NCI-H1436 treated with DMSO at 0.1 percent for 48 hours (cell line): ENCODE results near the gene ZBTB7A.

ENCODE experiments used
- DNase-seq: peaks from one replicate; lab custom pipeline; 2025; lab: John Stamatoyannopoulos, UW

ZBTB7A gene

DNA sequence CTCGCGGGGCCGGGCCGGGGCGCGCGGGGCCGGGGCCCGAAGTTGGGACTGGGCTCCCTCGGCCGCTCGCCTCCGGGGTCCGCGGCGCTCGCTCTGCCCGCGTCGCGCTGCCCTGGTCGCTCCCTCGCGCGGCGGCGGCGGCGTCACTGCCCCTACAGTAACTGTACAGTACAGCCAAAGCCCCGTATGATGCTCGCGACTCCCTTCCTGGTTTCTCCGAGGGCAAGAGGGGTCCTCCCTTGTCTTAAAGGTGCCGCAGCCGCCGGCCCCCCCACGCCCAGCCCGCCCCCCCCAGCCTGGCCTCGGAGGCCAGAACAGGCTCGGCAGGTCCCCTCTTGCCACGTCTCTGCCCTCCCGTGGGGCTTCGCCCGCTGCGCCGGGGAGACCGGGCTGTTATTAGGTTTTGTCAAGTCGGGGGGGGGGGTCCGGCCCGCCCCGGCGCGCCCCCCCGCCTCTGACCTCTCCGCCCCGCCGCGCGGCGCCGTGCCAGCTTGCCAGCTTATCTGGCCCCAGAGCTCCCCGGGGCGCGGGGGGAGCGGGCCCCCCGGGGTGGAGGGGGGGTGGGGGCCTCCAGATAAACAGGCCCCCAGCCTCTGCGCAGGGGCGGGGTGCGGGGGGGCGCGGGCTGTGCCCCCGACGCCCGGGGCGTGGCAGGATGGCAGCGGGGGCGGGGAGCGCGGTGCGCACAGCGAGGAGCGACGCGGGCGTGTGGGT is at the start of gene ZBTB7A:
Gene ZBTB7A (minus strand): TSS at position 218 of the 714 bp plus-strand sequence. CDS start 11,667 bp downstream, outside the sequence.
- no peak for DNase-seq

DNA sequence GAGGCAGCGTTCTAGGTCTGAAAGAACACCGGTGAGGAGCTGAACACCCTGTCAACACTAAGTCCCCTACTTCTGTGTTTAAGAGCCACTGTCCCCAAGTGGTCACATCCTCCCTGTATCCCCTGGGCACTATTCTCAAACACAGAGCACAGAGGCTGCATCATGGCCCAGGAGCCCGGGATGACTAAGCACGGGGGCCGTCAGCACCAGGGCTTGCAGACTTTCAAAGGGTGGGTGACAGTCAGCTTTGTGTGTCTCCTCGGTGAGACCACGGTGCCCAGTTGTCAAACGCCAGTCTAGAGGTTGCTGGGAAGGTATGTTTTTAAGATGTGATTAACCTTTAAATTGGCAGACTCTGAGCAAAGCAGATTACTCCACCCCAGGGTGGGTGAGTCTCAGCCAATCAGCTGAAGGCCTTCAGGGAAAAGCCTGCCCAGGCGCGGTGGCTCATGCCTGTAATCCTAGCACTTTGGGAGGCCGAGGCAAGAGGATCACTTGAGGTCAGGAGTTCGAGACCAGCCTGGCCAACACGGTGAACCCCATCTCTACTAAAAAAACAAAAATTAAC is 49.2 kb upstream of the ZBTB7A start:
- no peak for DNase-seq

- no peak for DNase-seq
Measured at GRCh38 chr19:4115050-4115817, 48.5 kb upstream of the ZBTB7A start.

GRCh38 chr19:4114181-4114580 is 47.5 kb upstream of the ZBTB7A start:
- no peak for DNase-seq

DNA sequence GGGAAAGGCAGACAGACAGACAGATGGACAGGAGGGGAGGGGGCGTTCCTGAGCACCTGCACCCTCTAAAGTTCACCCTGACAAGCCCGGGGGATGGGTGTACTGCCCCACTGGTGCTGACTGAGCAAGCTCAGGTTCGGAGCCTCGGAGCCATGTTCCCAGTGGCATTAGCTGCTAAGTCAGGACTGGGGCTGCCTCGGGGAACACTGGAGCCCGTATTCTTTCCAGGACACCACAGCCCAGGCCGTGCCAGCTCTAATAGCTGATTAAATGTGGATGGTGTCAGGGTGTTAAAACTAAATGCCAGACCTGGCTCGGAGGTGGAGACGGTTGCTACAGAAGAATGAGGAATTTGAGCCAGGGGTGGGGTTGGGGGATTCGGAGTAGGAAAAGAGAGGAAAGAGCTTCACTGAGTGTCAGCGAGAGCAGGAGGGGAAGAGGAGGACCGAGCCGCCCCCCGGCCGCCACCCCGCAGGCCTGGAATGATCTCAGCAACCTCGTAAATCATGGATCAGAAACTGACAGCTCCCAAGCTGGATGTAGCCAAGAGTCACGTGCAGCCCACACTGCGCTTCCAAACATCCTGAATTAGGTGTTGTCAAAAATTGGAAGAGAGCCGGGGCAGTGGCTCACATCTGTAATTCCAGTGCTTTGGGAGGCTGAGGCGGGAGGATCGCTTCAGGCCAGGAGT is 46.8 kb upstream of the ZBTB7A start:
- DNase-seq, result no peak

DNA sequence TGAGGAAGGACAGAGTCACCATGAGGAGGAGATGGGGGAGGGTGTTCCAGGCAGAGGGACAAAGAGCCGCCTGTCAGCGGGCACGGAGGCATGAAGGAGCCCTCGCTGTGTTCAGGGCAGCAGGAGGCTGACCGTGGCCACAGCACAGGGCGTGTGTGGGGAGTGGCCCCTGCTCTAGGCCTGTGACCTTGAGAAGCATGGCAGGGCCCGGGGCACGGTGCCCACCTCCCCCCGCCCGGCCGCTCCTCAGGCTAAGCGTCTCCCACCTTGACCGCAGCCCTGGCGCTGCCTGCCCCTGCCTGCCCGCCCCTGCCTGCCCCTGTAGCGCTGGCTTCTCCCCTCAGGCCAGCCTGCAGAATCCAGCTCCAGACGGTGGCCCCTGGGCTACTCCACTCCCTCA is 45.7 kb upstream of the ZBTB7A start:
- DNase-seq, result no peak

GRCh38 chr19:4109626-4109945 is 42.9 kb upstream of the ZBTB7A start:
- no peak for DNase-seq

- DNase-seq, result no peak
Measured at GRCh38 chr19:4108767-4109625, 42.3 kb upstream of the ZBTB7A start.

DNA sequence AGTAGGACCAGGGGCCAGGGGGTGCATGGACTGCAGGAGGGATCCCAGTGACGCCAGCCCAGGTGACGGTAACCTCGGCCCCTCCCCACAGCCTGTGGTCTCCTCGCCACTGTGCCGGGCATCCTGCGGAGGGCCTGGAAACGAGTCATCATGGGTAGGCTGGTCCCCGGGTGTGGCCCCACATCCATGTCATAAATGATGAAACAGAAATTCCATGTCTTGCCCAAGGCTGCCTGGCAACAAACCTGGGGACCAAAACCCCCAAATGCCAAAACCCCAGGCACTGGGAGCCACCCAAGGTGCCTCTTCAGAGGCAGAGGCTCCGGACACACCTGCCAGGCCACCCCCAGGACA is 36.4 kb upstream of the ZBTB7A start:
- DNase-seq, result no peak

DNA sequence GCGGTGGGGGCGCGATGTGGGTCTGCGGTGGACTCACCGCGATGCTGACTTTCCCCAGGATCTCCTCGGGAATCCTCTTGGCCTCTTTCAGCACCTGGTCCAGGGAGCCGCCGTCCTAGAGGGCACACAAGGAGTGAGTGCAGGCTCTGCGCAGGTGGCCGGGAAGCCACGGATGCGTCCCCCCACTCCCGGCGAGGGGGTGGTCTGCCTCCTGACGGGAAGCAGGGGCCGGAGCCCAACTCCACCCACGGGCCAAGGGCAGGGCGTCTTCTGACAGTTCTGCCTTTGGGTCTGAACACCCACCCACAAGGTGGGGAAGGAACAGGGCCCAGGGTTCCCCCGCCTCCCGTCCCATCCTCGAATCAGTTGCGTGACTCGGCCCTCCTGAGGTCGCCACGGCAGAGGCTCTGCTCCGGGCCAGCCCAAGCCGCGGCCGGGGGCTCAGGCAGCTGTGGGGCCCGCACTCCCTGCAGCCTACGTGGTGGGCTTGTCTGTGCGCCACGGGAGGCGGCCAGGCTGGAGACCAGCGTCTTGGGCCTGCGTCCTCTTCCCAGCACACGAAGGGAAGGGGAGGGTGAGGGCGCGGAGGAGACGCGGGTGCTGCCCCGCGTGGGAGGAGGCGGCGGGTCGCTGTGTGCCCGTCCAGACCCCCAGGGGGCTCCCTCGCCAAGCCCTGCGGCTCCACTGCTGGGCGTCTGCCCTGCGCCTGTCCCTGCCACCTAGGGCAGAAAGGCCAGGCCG is 35.8 kb upstream of the ZBTB7A start:
- DNase-seq, result no peak

GRCh38 chr19:4101496-4101770 is 34.7 kb upstream of the ZBTB7A start:
- DNase-seq, result no peak

GRCh38 chr19:4100647-4101495 is 34.2 kb upstream of the ZBTB7A start:
- no peak for DNase-seq

GRCh38 chr19:4099041-4099764 is 32.5 kb upstream of the ZBTB7A start:
- DNase-seq, result no peak

GRCh38 chr19:4098493-4098892 is 31.8 kb upstream of the ZBTB7A start:
- no peak for DNase-seq

- no peak for DNase-seq
Measured at GRCh38 chr19:4097501-4097900, 30.8 kb upstream of the ZBTB7A start.

GRCh38 chr19:4096049-4096892 is 29.6 kb upstream of the ZBTB7A start:
- DNase-seq, result no peak

GRCh38 chr19:4095488-4095844 is 28.8 kb upstream of the ZBTB7A start:
- DNase-seq, result no peak

DNA sequence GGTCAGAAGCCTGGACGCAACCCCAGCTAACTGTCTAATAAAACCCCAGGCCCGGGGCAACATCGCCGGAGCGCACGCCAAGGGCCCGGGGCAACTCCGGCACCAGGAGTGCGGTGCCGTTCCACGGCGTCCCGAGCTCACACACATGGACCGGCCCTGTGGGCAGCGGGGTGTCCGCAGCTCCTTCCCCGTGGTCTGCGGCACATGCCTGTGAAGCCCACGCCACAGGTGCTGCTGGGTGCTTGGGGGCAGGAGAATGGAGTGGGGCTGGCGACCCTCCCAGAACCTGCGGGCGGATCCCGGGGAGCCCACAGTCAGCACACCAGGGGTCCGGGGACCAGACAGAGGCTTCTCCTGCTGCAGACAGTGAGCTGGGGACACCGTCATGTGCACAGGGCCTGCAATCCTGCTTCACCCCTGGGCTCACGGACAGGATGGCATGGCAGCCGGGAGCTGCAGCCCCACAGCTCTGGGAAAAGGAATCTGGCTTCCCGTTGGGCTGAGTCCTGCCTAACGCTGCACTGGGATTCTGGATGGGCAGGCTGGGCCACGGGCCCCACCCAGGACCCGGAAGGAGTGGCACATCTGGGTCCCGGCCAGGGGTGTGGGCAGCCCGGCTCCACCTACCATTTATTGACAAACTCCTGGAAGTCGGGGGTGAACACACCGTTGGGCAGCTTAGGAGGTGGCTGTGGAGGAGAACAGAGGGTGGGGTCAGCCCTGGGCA is 28.2 kb upstream of the ZBTB7A start:
- no peak for DNase-seq
